HepG2 (cell line): ENCODE data around the gene TECTA. TPM values are rescaled to one million over a fixed set of nuclear protein-coding genes. Genes with fewer than 3 reads are reported as not detected.
"Not testable (repeated sequence)": the region's sequence is repeated elsewhere in the genome, so short reads cannot be mapped to it uniquely, and the experiment has no call there.

ENCODE experiments used
- ATAC-seq: fragments of 200-7000 bp; cut with Tn5 transposase; 3 replicates; pipeline ENCODE4 v1.9.1; 2020; ENCODE audit warnings: mild to moderate bottlenecking, moderate library complexity
- BruUV-seq: library from RNA; stranded (reverse); fragments of 400-500 nt; replicated peaks from 2 replicates; lab custom pipeline; 2021; lab: Mats Ljungman, UMichigan
- CTCF ChIA-PET: fragments of 300-600 bp; formaldehyde crosslinking; extraction: SDS; loops from one replicate; lab custom pipeline; 2021; ENCODE audit warnings: low total read pairs, inconsistent platforms, low intra/inter-chr PET ratio; lab: Yijun Ruan, JAX
- POLR2A ChIA-PET: fragments of 350-600 bp; sonication (Branson Sonifier 250); formaldehyde crosslinking; loops from one replicate; lab custom pipeline; 2020; ENCODE audit warnings: antibody characterized with exemption, inconsistent platforms; lab: Yijun Ruan, JAX
- DNase-seq: peaks from one replicate; pipeline ENCODE4 v3.0.0-alpha.2; 2015; ENCODE audit warnings: low spot score
- FAIRE-seq: peaks from 3 replicates; lab custom pipeline; 2011; peaks lifted over from hg19 to GRCh38; lab: Jason Lieb, UNC
- H2AFZ ChIP-seq: one replicate; pipeline ENCODE4 v1.6.1; 2011; ENCODE audit warnings: low read length, inconsistent platforms
- H3K27ac ChIP-seq: fragments of 300-600 bp; 3 replicates; pipeline ENCODE4 v1.8.0; 2011; ENCODE audit warnings: mixed run types, mild to moderate bottlenecking, mixed read lengths, low read length, inconsistent platforms; ENCODE audit not compliant: insufficient read depth; ENCODE audit errors: extremely low read length
- H3K27me3 ChIP-seq, 2 experiments: fragments of 200-600 bp in 1 of 2; 2 replicates in 1 of 2; 3 replicates in 1 of 2; pipeline versions ENCODE4 v1.6.0 to v1.8.0; 2011; ENCODE audit warnings: low read length in 2 of 2, mild to moderate bottlenecking in 2 of 2, moderate library complexity in 2 of 2, inconsistent platforms in 1 of 2; ENCODE audit not compliant: insufficient read depth in 2 of 2, control insufficient read depth in 1 of 2
- H3K36me3 ChIP-seq, 2 experiments: fragments of 200-600 bp in 1 of 2; replicated peaks in 1 of 2; 2 replicates in 1 of 2; 3 replicates in 1 of 2; pipeline versions ENCODE4 v1.5.1 to v1.8.0; 2011; ENCODE audit warnings: low read length in 2 of 2, inconsistent platforms in 1 of 2; ENCODE audit not compliant: insufficient read depth in 2 of 2, control insufficient read depth in 1 of 2
- H3K4me1 ChIP-seq: 2 replicates; pipeline ENCODE4 v1.5.1; 2012; ENCODE audit warnings: low read length, inconsistent platforms; ENCODE audit not compliant: insufficient read depth
- H3K4me2 ChIP-seq: 2 replicates; pipeline ENCODE4 v1.6.0; 2011; ENCODE audit warnings: low read depth, low read length, inconsistent platforms
- H3K4me3 ChIP-seq, 3 experiments: fragments of 200-600 bp in 1 of 3; sonication (generic), shearing (Covaris generic) in 1 of 3; replicated peaks in 1 of 3; 2 replicates each; pipeline ENCODE4 v1.5.1; 2011 to 2016; ENCODE audit warnings: low read length in 3 of 3, inconsistent platforms in 2 of 3, low read depth in 2 of 3, mild to moderate bottlenecking in 2 of 3, control low read depth in 1 of 3, mixed read lengths in 1 of 3; ENCODE audit not compliant: insufficient read depth in 1 of 3
- H3K79me2 ChIP-seq: one replicate; pipeline ENCODE4 v1.6.1; 2011; ENCODE audit warnings: low read length, inconsistent platforms; ENCODE audit not compliant: insufficient read depth
- H3K9ac ChIP-seq: 2 replicates; pipeline ENCODE4 v1.6.0; 2011; ENCODE audit warnings: mild to moderate bottlenecking, low read depth, low read length, inconsistent platforms; ENCODE audit not compliant: insufficient read depth
- H3K9me3 ChIP-seq: 2 replicates; pipeline ENCODE4 v1.5.1; 2012; ENCODE audit warnings: mild to moderate bottlenecking, low read length
- H4K20me1 ChIP-seq: 2 replicates; pipeline ENCODE4 v1.6.0; 2011; ENCODE audit warnings: inconsistent platforms, mild to moderate bottlenecking, low read length, moderate library complexity; ENCODE audit not compliant: insufficient read depth
- ATF7-NPFF ChIP-seq: sonication (generic); formaldehyde crosslinking; IDR thresholded peaks from 2 replicates; pipeline ENCODE4 v1.8.1; 2023; ENCODE audit warnings: mild to moderate bottlenecking, low read depth, missing genetic modification reagents, moderate library complexity
- BRD4 ChIP-seq: sonication (generic); formaldehyde crosslinking; IDR thresholded peaks from 2 replicates; pipeline ENCODE4 v1.4.0; 2020; ENCODE audit warnings: missing genetic modification reagents
- NFKB2 ChIP-seq: sonication (generic); formaldehyde crosslinking; IDR thresholded peaks from 2 replicates; pipeline ENCODE4 v1.4.0; 2020; ENCODE audit warnings: missing genetic modification reagents, borderline replicate concordance
- PTBP1 ChIP-seq: fragments of 200-400 bp; formaldehyde crosslinking; IDR thresholded peaks from 2 replicates; pipeline ENCODE4 v1.6.1; 2018; ENCODE audit warnings: low read length, low read depth; ENCODE audit not compliant: poor library complexity, severe bottlenecking
- TCF7 ChIP-seq: sonication (generic); IDR thresholded peaks from 2 replicates; pipeline ENCODE4 v1.6.1; 2016; ENCODE audit warnings: antibody characterized with exemption, low read depth
- ZNF512 ChIP-seq: sonication (generic); formaldehyde crosslinking; IDR thresholded peaks from 2 replicates; pipeline ENCODE4 v1.4.0; 2020; ENCODE audit warnings: mild to moderate bottlenecking, missing genetic modification reagents
- ZNF770 ChIP-seq: sonication (generic); formaldehyde crosslinking; IDR thresholded peaks from 2 replicates; pipeline ENCODE4 v1.5.0; 2020; ENCODE audit warnings: mild to moderate bottlenecking, missing genetic modification reagents
- WGBS: methylation state at CpG from one replicate; pipeline ENCODE4 v1.1.6; 2017; ENCODE audit warnings: low lambda C conversion rate; 5-methylcytosine and 5-hydroxymethylcytosine counted together
- in situ Hi-C: cut with HindIII; loops from 2 replicates; pipeline ENCODE4 v1.10.0; 2017; ENCODE audit warnings: low pct_unique_long_range_greater_than_20kb; ENCODE audit not compliant: extremely low pct_ligation_motif_present
- intact Hi-C: fragments of 100-400 bp; cut with micrococcal nuclease; formaldehyde crosslinking; loops from one replicate; pipeline ENCODE4 v1.10.0; 2022; ENCODE audit not compliant: unreplicated experiment
- polyA plus RNA-seq, 8 experiments: library from polyadenylated mRNA; depleted of rRNA in 3 of 8; stranded (reverse) in 7 of 8; unstranded in 1 of 8; fragments of >200 nt; fragmentation: Illumina TruSeq in 4 of 8; extraction: Trizol in 4 of 8; gene quantifications; 2 replicates each; pipeline versions ENCODE4 v1.2.1 to v1.2.3, GENCODE V29; 2011 to 2016; ENCODE audit warnings: low read depth in 4 of 8, missing spikeins in 1 of 8, mixed read lengths in 1 of 8; ENCODE audit not compliant: insufficient read depth in 1 of 8
- total RNA-seq, 5 experiments: library from RNA; depleted of rRNA; stranded (reverse); fragments of >200 nt; fragmentation: Illumina TruSeq; extraction: Trizol; gene quantifications; 2 replicates each; pipeline ENCODE4 v1.2.3, GENCODE V29; 2016; ENCODE audit warnings: low read depth in 1 of 5

Gene TECTA
- total and polyA plus RNA-seq, 2 of the 13 experiments (the other 11 are each of a cell fraction or from before 2014, with no cell fraction given): 0.04 to 0.17 TPM

GRCh38 chr11:121236115-121237001, 135.3 kb downstream of the TECTA start (continued):
- TF ChIP-seq ZNF770 (CRISPR knock-in tag): no peak
- TF ChIP-seq TCF7: no peak
- TF ChIP-seq ATF7-NPFF: no peak
- TF ChIP-seq PTBP1: no peak
- no peak for TF ChIP-seq ZNF512 (CRISPR knock-in tag)
- no peak for TF ChIP-seq BRD4 (CRISPR knock-in tag)
- no peak for TF ChIP-seq NFKB2

- DNase-seq, in situ Hi-C loops, POLR2A ChIA-PET, H3K9me3 ChIP-seq, BruUV-seq, H2AFZ ChIP-seq, FAIRE-seq, H3K9ac ChIP-seq, H3K4me3 ChIP-seq, H3K79me2 ChIP-seq, ATAC-seq, intact Hi-C loops, H3K4me2 ChIP-seq, H4K20me1 ChIP-seq, H3K4me1 ChIP-seq, H3K36me3 ChIP-seq, CTCF ChIA-PET, H3K27ac ChIP-seq: not testable (repeated sequence)
- 46% methylated on average over 6 of the region's 6 CpGs for WGBS
- H3K27me3 ChIP-seq: peaks cover 1 to 17% of the 10 kb centered on the region in 2 experiments; a peak in 1 of 5 replicates
Observed at GRCh38 chr11:121237247-121237646, 136.2 kb downstream of the TECTA start.
